ENCODE measurements around the gene GRK4. TPM values are rescaled to one million over a fixed set of nuclear protein-coding genes. Genes with fewer than 3 reads are reported as not detected.
A peak's percentile ranks its signal among the peaks of the same experiment; 100 is the strongest.

Gene GRK4
- total and polyA plus RNA-seq, 2 donors (not counting 1 experiment from before 2014, with no cell fraction given), result 0.73 to 2.3 TPM

DNA sequence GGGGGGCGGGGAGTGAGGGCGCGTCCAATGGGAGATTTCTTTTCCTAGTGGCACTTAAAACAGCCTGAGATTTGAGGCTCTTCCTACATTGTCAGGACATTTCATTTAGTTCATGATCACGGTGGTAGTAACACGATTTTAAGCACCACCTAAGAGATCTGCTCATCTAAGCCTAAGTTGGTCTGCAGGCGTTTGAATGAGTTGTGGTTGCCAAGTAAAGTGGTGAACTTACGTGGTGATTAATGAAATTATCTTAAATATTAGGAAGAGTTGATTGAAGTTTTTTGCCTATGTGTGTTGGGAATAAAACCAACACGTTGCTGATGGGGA, 112.2 kb downstream of the GRK4 start:
- intact Hi-C loops (cut with micrococcal nuclease), result loop anchor here (10.0 kb wide), 1 partner anchor 1491 kb away; no protein-coding TSS in a partner anchor
- H3K4me3 ChIP-seq (ENCODE audit: control extremely low read depth in 1 of 5, extremely low read depth in 1 of 5, insufficient read depth in 1 of 5, low read depth in 2 of 5, low read length in 4 of 5), result peak overlapping the region; percentile 1 to 96 (median 67)
- peak; percentile 28 for DNase-seq
- H3K4me1 ChIP-seq (ENCODE audit: control insufficient read depth in 2 of 2, insufficient read depth in 2 of 2, low read length in 2 of 2), result peaks cover 50 to 61% of the 10 kb centered on the region in 2 donors
- peak overlapping the region; percentile 99 for H3K4me2 ChIP-seq (replicated peaks; ENCODE audit: low read depth, low read length, poor library complexity, severe bottlenecking)
- ChIA-PET CTCF (interaction anchor here (1.3 to 1.6 kb wide), 2 partner anchors 30 to 31 kb away, joined by 4 read pairs; no protein-coding TSS in a partner anchor), POLR2A (interaction anchor here (0.9 kb wide), 1 partner anchor 31 kb away, joined by 5 read pairs; no protein-coding TSS in a partner anchor)
- H3K36me3 ChIP-seq (replicated peaks in 1 of 2; ENCODE audit: control extremely low read depth in 1 of 2, control insufficient read depth in 1 of 2, extremely low read depth in 1 of 2, insufficient read depth in 2 of 2, low read length in 1 of 2), result no peaks in the 10 kb centered on the region
- H3K9me3 ChIP-seq (ENCODE audit: control extremely low read depth in 1 of 3, control insufficient read depth in 2 of 3, insufficient read depth in 1 of 3, low read length in 2 of 3), result no peaks in the 10 kb centered on the region
- ATAC-seq (ENCODE audit: low read depth), result no peak
- peak overlapping the region; percentile 86 for H3K4me3 Mint-ChIP-seq
- peaks cover 46% of the 10 kb centered on the region for H3K79me2 ChIP-seq (ENCODE audit: control insufficient read depth, insufficient read depth, low read length)
- H4K20me1 ChIP-seq (ENCODE audit: control insufficient read depth, insufficient read depth, low read length, poor library complexity, severe bottlenecking), result peaks cover 28% of the 10 kb centered on the region
- no peaks in the 10 kb centered on the region for H3K27me3 ChIP-seq (replicated peaks in 1 of 4; ENCODE audit: control extremely low read depth in 1 of 4, control insufficient read depth in 3 of 4, insufficient read depth in 4 of 4, low read length in 3 of 4)
- 0% methylated on average over 2 of the region's 8 CpGs for WGBS (ENCODE audit: insufficient coverage)
- H3K27me3 Mint-ChIP-seq, result no peaks in the 10 kb centered on the region
- peak overlapping the region; percentile 89 for H3K9ac ChIP-seq (ENCODE audit: low read length)
- peak overlapping the region; percentile 68 for H3K27ac Mint-ChIP-seq
- H3K4me1 Mint-ChIP-seq, result peaks cover 43% of the 10 kb centered on the region
- H3K9me3 Mint-ChIP-seq (ENCODE audit: insufficient read depth), result no peaks in the 10 kb centered on the region
- TF ChIP-seq, protein P1, sequence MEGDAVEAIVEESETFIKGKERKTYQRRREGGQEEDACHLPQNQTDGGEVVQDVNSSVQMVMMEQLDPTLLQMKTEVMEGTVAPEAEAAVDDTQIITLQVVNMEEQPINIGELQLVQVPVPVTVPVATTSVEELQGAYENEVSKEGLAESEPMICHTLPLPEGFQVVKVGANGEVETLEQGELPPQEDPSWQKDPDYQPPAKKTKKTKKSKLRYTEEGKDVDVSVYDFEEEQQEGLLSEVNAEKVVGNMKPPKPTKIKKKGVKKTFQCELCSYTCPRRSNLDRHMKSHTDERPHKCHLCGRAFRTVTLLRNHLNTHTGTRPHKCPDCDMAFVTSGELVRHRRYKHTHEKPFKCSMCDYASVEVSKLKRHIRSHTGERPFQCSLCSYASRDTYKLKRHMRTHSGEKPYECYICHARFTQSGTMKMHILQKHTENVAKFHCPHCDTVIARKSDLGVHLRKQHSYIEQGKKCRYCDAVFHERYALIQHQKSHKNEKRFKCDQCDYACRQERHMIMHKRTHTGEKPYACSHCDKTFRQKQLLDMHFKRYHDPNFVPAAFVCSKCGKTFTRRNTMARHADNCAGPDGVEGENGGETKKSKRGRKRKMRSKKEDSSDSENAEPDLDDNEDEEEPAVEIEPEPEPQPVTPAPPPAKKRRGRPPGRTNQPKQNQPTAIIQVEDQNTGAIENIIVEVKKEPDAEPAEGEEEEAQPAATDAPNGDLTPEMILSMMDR (IDR thresholded peaks at IDR 0.05), result no peak
- no peak for TF ChIP-seq EZH2 (IDR thresholded peaks at IDR 0.05; ENCODE audit: borderline replicate concordance, insufficient read depth, low read depth, low read length, poor library complexity, severe bottlenecking)
- peak overlapping the region in 1 of 2 donors; percentile 83 for H3K27ac ChIP-seq (ENCODE audit: low read length in 2 of 2)
- H2AFZ ChIP-seq (ENCODE audit: insufficient read depth, low read depth, low read length, poor library complexity, severe bottlenecking), result peak overlapping the region; percentile 96

- no peak overlapping the region for H3K4me3 ChIP-seq (ENCODE audit: control extremely low read depth in 1 of 5, extremely low read depth in 1 of 5, insufficient read depth in 1 of 5, low read depth in 2 of 5, low read length in 4 of 5)
- DNase-seq (peak; percentile 80), ATAC-seq (ENCODE audit: low read depth) (no peak)
- 0% methylated on average over 1 of the region's 2 CpGs for WGBS (ENCODE audit: insufficient coverage)
- Mint-ChIP-seq H3K4me1 (peaks cover 55% of the 10 kb centered on the region), H3K4me3 (peak overlapping the region; percentile 71), H3K27ac (peak overlapping the region; percentile 94), H3K27me3 (no peaks in the 10 kb centered on the region), H3K9me3 (ENCODE audit: insufficient read depth) (no peaks in the 10 kb centered on the region)
- POLR2A ChIA-PET, result interaction anchor here (0.9 kb wide), 1 partner anchor 16 kb away, joined by 5 read pairs; no protein-coding TSS in a partner anchor
- CTCF ChIA-PET, result interaction anchor here (1.2 to 1.5 kb wide), 2 partner anchors 31 kb away, joined by 3 to 4 read pairs; no protein-coding TSS in a partner anchor
- H3K27me3 ChIP-seq (replicated peaks in 1 of 4; ENCODE audit: control extremely low read depth in 1 of 4, control insufficient read depth in 3 of 4, insufficient read depth in 4 of 4, low read length in 3 of 4), result no peaks in the 10 kb centered on the region
- H3K9ac ChIP-seq (ENCODE audit: low read length), result no peak overlapping the region
- peaks cover 47% of the 10 kb centered on the region for H4K20me1 ChIP-seq (ENCODE audit: control insufficient read depth, insufficient read depth, low read length, poor library complexity, severe bottlenecking)
- H3K4me1 ChIP-seq (ENCODE audit: control insufficient read depth in 2 of 2, insufficient read depth in 2 of 2, low read length in 2 of 2), result peaks cover 60 to 61% of the 10 kb centered on the region in 2 donors
- peak overlapping the region; percentile 40 to 62 for H3K27ac ChIP-seq (ENCODE audit: low read length in 2 of 2)
- intact Hi-C loops (cut with micrococcal nuclease), result loop anchor here (1.0 to 10.0 kb wide), 3 partner anchors 29 to 1493 kb away; partner anchors contain the start of genes GRK4 and NOP14
- no peak for TF ChIP-seq EZH2 (IDR thresholded peaks at IDR 0.05; ENCODE audit: borderline replicate concordance, insufficient read depth, low read depth, low read length, poor library complexity, severe bottlenecking)
- TF ChIP-seq, protein P1 (IDR thresholded peaks at IDR 0.05), result no peak
- H3K79me2 ChIP-seq (ENCODE audit: control insufficient read depth, insufficient read depth, low read length), result peaks cover 67% of the 10 kb centered on the region
- H3K4me2 ChIP-seq (replicated peaks; ENCODE audit: low read depth, low read length, poor library complexity, severe bottlenecking), result peak overlapping the region; percentile 62
- H3K9me3 ChIP-seq (ENCODE audit: control extremely low read depth in 1 of 3, control insufficient read depth in 2 of 3, insufficient read depth in 1 of 3, low read length in 2 of 3), result no peaks in the 10 kb centered on the region
- H3K36me3 ChIP-seq (replicated peaks in 1 of 2; ENCODE audit: control extremely low read depth in 1 of 2, control insufficient read depth in 1 of 2, extremely low read depth in 1 of 2, insufficient read depth in 2 of 2, low read length in 1 of 2), result peaks cover 0 to 1% of the 10 kb centered on the region in 2 experiments
- H2AFZ ChIP-seq (ENCODE audit: insufficient read depth, low read depth, low read length, poor library complexity, severe bottlenecking), result no peak overlapping the region
These were observed 114.4 kb downstream of the GRK4 start for GRCh38 chr4:3077796-3078195.
